HG02943 (cell line): ENCODE results near the gene FGR.
"Not testable (repeated sequence)": the region's sequence is repeated elsewhere in the genome, so short reads cannot be mapped to it uniquely, and the experiment has no call there.

Source experiments
- ATAC-seq: cut with Tn5 transposase; IDR thresholded peaks from one replicate; pipeline ENCODE4 v1.9.1; 2021; ENCODE audit warnings: mild to moderate bottlenecking, low read depth, moderate library complexity; ENCODE audit not compliant: unreplicated experiment

The FGR gene

DNA sequence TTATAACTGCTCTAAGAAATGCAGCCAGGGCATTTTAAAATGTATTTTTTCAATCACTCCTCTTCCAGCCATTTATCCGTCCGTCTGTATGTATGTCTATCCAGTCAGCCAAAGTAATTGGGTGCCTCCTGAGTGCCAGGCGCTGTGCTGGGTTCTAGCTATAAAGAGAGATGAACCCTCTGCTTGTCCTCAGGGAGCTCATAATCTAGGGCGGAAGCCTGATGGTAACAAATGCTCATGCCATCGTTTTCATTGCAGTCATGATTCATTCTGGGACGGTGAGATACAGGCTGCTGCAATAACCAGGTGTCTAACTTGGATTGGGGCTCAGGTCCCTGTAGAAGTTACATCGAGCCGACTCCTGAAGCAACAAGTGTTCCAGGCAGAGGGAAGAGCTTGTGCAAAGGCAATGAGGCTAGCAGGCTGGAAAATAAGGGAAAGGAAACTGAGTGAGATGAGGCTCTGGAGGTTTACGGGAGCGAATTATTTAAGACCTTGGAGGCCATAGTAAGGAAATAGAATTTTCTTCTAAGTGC is 25.4 kb upstream of the FGR start:
- ATAC-seq, result no peak

DNA sequence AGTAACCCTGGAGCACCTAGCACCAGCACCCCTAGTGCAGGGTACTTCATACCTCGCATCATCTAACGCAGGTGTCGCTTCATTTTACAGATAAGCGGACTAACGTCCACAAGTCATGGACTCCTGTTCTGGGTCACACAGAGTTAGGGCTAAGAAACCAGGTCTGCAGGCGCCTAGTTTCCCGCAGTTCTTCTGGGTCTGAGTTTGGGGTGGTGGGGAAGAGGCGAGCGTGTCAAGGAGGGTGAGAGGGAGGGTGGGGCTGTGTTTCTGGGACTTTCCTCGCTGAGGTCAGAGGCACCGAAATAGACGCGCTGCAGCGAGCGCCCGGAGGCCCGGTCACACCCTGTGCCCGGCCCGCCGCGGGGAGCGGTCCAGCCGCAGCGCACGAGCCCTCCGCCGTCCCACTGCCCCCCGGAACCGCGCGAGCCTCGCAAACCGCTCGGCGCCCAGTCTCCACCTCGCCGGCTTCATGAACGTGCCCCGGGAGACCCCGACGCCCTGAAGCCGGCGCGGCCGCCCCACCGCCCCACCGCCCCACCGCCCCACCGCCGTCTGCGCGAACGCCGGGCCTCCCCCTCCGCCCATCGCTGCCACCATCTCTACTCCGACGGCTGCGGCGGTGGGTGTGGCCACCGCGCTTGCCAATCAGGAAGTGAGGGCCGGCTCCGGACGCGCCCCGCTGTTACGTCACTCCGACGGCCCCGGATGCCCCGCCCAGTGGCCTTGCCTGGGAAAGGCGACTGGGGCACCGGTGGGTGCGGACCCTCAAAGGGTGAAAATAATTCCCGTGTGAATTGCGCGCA is 24.7 kb upstream of the FGR start:
- peak; percentile 50 for ATAC-seq

DNA sequence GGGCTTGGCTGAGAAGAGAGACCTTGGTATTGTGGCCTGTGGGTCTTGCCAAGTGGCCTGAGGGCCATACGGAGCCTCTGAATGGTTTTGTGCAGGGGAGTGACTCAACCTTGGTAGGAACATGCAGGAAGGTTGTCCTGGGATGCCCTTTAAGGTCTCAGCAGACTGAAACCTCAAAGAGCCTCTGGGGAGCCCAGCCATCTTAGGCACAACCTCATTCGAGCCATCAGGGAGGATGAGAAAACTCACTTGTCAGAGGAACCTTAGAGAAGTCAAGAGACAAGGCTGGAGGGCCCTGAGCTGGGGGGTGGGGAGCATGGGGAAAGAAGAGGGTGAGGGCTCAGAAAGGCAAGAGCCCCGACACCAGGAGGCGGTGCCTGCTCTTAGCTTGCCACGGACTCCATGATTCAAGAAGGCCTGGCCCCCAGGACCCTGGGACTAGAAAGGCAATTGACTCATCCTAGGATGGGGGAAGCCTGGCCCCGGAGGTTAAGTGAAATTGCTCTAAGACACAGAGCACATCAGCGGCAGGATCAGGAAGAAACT is 24.0 kb upstream of the FGR start:
- ATAC-seq, result peak; percentile 16

DNA sequence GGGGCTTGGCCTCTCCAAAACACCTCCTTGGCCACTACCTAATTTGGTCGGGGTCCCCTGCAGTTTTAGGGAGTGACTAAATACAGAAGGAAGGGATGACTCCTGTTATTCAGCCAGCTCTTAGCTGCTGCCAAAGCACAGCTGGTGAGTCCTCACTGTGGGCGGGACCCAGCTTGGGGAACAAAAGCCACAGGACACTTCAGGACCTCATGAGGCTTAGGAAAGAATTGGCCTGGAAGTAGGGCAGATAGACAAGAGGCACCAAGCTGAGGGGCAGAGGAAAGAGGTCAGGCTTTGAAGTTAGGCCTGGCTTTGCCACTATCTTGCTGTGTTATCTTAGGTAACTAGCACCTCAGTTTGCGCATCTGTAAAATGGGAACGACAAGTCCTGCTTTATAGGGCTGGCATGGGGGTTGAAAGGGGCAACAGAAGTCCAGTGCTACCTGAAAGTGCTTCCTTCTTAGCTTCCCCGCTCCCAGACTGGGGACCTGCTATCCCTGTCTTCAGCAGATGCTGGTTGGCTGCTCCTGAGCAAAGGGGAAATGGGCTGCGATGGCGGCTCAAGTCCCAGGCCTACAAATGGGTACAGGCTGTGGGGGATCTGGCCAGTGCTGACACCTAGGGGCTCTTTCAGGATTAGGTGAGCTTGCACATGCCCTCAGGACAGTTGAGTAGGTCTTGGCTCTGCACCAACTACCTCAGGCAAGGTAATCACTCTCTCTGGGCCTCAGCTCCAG is 21.3 kb upstream of the FGR start:
- no peak for ATAC-seq

DNA sequence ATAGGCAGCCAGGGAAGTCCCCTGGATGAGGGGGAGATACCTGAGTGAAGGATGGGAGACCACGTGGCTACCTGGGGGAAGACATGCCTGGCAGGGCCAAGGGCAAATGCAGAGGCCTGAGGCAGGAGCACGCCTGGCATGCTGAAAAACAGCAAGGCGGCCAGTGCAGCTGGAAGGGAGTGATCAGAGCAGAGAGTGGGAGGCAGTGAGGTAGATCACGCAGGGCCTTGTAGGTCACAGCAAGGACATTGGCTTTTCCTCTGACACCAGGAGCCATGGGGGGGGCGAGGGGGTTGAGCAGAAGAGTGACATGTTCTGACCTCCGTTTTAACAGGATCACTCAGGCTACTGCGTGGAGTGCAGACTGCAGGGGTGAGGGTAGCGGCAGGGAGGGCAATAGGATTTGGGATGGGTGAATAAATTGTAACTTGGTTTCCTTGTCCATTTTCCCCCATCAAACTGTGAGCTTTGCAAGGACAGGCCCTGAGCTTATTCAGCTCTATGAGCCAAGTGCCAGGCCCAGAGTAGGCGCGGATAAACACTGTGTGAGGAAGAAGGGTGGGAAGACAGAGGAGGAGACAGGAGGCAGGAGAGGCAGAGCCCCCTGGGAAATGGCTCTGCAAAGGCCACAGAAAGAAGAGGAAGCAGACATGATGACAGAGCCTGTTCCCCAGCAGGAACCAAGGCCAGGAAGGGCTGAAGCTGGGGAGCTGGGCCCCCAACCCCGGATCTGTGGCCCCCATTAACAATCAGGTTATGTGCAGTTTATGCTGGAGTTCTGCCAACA is 20.4 kb upstream of the FGR start:
- no peak for ATAC-seq

DNA sequence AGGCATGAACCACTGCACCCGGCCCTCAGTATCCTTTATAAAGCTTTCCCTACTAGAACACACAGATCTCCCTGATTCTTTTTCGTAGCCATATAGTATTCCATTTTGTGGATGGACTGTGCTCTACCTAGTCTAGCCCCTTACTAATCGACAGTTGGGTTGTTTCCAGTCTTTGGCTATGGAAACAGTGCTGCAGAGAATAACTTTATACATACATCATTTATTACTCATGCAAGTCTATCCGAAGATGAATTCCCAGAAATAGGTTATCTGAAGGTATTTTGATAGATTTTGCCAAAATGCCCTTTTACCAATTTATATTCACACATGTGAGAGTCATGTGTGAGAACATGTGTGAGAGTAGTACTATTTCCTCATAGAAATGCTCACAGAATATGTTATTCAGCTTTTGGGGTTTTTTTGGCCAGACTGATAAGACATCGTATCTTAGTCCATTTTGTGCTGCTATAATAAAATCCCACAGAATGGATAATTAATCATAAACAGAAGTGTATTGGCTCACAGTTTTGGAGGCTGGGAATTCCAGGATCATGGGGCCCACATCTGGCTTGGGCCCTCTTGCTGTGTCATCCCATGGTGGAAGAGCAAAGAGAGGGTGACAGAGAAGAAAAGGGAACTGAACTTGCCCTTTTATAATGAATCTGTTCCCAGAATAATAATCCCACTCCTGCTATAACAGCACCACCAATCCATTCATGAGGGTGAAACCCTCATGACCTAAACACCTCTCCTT is 17.3 kb upstream of the FGR start:
- ATAC-seq, result no peak

DNA sequence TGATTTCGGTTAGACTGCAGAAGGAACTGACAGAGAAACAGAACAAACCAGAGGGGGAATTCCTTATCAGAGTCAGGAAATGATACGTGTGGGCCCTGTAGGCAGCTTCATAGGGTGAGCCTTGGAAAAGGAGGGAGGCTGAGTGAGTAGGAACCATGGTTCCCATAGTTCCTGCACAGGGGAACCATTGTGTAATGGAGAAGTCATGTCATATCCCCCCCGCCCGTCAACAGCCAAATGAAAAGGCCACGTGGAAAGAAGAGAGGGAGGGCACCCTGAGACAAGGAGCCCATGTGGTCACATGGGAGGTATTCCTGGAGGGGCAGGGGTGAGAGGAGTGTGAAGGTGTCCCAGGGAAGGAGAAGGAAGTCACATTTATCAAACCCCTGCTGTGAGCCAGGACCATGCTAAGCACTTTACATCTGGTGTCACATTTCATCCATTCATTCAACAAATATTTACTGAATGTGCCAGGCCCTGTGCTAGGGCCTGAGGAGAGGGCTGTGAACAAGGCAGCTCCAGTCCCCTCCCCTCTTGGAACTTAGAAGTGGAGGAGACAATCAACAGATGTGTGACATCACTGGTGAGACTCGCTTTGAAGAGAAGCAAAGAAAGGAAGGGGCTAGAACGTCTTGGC is 15.7 kb upstream of the FGR start:
- ATAC-seq, result no peak

DNA sequence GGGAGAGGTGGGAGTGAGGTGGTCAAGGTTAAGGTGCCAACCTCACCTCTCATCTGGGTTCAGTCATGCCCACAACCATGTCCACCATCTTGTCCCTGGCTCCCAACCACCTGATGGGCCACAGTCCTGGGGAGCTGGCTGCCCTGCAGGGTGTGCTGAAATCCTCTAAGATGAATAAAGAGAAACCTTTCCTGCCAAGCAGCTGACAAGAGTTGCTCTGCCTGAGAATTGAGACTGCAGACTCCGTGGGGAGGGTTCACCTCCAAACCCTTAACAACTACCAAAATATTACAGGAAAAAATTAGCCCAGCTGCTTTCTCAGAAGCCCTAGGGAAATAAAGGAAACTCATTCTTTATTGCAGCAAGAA is 15.2 kb upstream of the FGR start:
- ATAC-seq, result no peak

DNA sequence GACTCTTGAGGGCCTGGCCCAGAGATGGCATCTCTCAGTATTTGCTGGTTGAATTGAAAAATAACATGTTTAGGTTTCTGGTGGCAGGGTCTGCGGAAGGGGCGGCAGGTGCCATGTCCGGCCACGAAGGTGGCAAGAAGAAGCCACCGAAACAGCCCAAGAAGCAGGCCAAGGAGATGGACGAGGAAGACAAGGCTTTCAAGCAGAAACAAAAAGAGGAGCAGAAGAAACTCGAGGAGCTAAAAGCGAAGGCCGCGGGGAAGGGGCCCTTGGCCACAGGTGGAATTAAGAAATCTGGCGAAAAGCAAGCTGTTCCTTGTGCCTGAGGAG is 14.3 kb upstream of the FGR start:
- ATAC-seq, result no peak

DNA sequence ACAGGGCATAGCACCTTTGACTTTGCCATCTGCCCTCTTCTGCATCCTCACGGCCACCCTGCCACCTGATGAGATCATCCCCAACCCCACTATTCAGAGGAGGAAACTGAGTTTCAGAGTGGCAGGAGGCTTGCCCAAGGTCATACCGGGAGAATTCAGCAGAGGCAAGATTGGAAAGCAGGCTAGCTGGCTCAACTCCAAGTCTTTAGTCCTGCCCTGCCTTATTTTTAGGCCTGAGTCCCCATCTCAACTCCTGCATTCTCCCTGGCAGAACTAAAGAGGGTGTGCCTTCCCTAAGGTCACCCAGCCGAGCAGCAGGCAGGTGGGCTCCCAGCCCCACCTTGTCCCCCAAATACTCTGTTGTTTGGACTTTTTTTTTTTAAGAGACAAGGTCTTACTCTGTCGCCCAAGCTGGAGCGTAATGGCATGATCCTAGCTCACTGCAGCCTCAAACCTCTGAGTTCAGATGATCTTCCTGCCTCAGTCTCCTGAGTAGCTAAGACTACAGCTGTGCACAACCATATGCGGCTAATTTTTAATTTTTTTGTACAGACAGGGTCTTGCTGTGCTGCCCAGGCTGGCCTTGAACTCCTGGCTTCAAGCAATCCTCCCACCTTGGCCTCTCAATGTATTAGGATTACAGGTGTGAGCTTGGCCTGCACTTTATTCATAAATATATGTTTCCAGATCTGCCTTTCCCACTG is 13.8 kb upstream of the FGR start:
- no peak for ATAC-seq

DNA sequence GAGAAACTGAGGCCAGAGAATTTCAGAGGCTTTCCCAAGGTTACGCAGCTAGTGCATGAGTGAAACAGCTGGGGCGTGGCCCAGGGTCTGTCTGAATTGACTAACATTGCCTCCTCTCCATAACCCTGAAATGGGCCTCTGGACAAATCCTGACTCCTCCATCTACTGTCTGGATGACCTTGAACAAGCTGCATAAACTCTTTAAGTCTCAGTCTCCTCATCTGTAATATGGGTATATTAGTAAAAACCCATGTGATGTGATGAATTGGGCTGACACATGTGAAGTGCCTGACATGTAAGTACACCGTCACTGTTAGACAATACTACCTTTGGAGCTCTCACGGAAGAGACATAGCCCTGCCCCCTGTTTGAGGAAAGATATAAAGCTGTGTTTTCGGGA is 12.3 kb upstream of the FGR start:
- no peak for ATAC-seq

DNA sequence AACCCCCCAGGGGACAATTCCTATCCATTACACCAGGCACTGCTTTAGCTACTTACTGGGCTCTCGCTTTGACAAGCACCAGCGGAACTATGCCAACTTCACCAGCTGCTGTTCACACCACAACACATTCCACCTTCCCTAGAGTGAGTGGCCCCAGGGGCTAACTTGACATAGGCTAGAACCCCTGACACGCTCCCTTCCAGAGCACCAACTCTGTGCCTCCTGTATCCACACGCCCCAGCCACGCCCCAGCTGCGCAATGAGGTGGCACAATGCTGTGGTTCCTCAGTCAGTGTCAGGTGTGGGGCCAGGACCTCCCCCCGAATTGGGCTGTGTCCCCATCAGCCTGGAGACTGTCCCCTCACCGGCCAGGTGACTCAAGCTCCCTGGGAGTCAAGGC is 11.7 kb upstream of the FGR start:
- ATAC-seq, result no peak

DNA sequence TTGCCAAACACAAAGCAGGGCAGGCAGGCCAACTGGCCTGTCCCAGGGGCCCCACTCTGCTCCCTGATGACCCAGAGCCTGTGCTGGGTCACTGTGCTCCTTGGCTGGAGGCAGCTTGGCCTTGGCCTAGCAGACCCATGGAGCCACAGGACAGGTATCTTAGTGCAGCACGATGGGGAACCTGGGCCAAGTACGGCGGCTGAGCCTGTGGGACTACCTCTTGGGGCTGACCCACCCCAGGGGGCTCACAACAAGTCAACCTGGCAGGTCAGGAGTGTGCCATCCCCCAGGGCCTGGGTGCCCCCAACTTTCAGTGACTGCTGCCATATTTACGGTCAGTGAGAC is 10.1 kb upstream of the FGR start:
- ATAC-seq, result no peak

DNA sequence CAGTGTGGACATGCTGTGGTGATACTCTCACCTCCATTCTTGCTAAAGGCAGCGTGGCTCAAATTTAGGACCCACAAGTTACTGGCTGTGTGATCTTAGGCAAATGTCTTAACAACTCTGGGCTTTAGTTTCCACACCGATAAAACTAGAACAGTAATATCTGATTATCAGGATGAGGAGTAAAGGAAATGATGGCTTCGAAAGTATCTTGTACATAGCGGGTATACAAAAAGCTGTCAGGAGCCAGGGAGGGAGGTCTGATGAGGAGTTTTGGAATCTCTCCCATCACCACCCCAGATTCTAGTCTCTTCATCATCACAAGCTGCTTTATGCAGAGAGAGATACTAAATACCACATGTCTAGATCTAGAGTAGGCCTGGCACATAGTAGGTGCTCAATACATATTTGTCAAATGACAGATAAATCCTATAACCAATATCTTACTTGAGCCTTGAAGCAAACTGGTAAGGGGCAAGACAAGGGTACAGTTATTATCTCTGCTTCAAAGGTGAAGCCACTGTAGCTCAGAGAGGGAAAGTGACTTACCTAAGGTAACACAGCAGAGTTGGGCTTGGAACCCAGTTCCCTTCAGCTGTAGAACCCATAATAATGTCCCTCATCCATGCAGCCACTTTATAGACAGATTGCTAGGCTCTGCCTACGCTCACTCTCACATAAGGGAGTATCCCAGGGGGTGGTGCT is 9.5 kb upstream of the FGR start:
- ATAC-seq, result no peak

DNA sequence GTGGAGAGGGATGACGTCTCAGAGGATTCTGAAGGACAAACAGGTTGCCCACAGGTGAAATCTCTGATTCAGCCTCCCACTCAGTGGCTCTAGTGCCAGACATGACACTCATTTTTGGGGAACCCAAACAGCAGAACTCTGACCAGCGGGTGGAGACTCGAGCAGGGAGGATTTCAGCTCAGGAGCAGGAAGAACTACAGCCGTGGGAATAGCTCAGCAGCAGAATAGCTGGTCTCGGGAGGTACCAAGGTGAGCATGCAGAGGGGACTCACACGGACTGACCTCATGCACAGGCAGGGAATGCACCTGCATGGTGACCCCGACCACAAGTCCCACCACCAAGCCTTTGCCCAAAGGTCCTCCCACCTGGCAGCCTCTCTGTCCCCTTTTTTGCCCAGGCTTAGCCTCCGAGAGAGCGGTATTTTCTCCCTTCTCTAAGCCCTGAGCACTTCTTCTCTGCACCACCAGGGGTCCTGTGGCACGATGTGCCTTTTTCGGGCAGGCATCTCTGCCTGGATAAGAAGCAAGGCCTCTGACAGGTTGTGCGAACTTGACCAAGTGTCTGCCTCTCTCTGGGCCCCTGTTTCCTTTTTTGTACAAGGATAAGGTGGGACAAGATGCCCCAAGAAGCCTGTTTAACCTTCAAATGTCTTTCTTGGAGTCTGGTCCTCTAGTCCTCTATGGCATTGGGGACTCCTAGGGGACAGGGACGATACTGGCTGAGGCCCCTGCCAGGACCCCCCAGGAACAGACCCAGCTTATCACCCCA is 8.8 kb upstream of the FGR start:
- no peak for ATAC-seq

DNA sequence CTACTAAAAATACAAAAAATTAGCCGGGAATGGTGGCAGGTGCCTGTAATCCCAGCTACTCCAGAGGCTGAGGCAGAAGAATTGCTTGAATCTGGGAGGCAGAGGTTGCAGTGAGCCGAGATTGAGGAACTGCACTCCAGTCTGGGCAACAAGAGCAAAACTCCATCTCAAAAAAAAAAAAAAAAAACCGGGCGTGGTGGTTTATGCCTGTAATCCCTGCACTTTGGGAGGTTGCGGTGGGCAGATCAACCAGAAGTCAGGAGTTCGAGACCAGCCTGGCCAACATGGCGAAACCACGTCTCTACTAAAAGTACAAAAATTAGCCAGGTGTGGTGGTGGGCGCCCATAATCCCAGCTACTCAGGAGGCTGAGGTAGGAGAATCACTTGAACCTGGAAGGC is 5.5 kb upstream of the FGR start:
- not testable (repeated sequence) for ATAC-seq

DNA sequence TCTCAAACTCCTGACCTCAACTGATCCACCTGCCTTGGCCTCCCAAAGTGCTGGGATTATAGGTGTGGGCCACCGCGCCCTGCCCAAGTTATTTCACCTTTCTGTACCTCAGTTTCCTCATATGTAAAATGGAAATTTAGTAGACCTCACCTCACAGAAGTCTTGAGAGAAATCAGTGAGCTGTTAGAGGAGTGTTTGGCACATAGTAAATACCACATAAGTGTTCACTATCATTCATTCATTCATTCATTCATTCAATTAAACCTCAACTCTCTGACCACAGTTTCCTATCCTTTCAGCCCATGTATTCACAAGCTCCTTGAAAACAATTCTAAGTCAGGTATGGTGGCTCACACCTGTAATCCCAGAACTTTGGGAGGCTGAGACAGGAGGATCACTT is 3.8 kb upstream of the FGR start:
- ATAC-seq, result no peak
